ENCODE data around the gene EXOSC10.
"Not testable (repeated sequence)": the region's sequence is repeated elsewhere in the genome, so short reads cannot be mapped to it uniquely, and the experiment has no call there.

GRCh38 chr1:11019358-11019757, 80.3 kb downstream of the EXOSC10 start:
- TF ChIP-seq, protein P1, sequence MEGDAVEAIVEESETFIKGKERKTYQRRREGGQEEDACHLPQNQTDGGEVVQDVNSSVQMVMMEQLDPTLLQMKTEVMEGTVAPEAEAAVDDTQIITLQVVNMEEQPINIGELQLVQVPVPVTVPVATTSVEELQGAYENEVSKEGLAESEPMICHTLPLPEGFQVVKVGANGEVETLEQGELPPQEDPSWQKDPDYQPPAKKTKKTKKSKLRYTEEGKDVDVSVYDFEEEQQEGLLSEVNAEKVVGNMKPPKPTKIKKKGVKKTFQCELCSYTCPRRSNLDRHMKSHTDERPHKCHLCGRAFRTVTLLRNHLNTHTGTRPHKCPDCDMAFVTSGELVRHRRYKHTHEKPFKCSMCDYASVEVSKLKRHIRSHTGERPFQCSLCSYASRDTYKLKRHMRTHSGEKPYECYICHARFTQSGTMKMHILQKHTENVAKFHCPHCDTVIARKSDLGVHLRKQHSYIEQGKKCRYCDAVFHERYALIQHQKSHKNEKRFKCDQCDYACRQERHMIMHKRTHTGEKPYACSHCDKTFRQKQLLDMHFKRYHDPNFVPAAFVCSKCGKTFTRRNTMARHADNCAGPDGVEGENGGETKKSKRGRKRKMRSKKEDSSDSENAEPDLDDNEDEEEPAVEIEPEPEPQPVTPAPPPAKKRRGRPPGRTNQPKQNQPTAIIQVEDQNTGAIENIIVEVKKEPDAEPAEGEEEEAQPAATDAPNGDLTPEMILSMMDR (IDR thresholded peaks at IDR 0.05), result not testable (repeated sequence)
- TF ChIP-seq POLR2A (IDR thresholded peaks at IDR 0.05), result not testable (repeated sequence)

Measured in body of pancreas (tissue), 4 donors.